SK-N-MC (cell line): ENCODE data around the gene ZNF664.

Experiments
- EZH2 ChIP-seq: fragments of 200-600 bp; sonication (generic); IDR thresholded peaks from one replicate; pipeline ENCODE4 v1.6.1; 2017; ENCODE audit warnings: antibody characterized with exemption
- FOXP2 ChIP-seq: optimal IDR thresholded peaks from 2 replicates; pipeline ENCODE3; 2011; ENCODE audit warnings: mild to moderate bottlenecking, moderate library complexity; ENCODE audit not compliant: insufficient read depth; ENCODE audit errors: extremely low read length, control extremely low read depth
- POLR2AphosphoS5 ChIP-seq: IDR thresholded peaks from 2 replicates; pipeline ENCODE4 v1.6.1; 2012; ENCODE audit warnings: mild to moderate bottlenecking, low read depth, low read length, borderline replicate concordance

DNA sequence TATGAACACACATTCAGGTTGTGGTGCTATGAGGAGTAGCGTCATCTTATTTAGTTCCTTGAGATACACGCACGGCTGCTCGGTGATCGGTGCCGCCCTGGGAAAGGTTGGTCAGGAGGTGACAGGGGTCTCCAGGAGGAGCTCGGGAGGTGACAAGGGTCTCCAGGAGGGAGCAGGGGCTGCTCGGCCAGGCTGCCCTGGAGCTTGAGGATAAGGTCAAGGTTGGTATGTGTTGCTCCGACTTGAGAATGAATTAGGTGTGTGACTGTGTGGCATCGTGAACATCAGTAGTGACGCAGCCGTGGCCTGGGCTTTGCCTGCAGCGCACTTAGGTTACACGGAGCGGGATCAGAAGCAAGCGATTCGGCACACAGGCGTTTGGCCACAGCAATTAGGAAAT, 36.5 kb upstream of the ZNF664 start:
- TF ChIP-seq EZH2 (no peak), POLR2AphosphoS5 (no peak), FOXP2 (no peak)
